Hematopoietic multipotent progenitor cell treated with erythropoietin and hydrocortisone succinate and interleukin-3 and kit ligand, for 6 days (in vitro differentiated cells): Measurements from ENCODE around the gene PGC.

Source experiments
- DNase-seq: peaks from one replicate; pipeline ENCODE4 v3.0.0-alpha.2; 2015

PGC gene

DNA sequence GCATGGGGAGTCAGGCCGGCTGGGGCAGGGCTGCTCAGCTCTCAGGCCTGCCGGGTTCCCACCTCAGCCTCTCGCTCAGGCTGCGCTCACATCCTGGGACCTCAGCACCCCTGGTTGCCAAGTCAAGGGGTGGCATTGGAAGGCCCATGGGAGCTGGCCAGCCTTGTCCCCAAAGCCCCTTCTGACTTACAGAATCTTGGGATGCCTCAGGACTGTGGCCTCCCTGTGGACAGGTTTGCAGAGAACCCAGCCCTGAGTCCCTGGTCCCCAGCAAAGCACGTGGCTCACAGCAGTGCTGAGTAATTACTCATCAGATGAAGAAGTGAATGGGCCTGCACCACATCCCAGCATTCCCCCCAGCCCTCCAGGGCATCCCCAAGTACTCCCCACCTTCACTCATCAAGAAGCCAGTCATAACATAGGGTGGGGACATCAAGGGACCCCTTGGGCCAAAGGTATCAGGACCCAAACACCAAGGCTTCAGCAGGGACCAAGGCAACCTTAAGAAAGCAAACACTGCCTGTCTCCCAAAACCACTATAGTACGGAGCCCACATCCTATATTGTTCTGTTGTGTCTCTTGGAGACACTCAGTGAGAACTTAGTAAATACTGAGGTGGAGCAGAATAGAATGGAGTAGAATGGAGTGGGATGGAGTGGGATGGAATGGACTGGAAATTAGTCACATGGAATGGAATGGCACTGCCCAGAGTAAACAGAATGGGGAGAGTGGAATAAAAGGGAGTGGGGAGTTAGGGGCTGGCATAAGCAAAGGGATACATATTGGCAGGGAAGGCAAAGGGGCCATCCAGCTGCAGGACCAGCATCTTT, 3.6 kb downstream of the PGC start:
- DNase-seq, result no peak

DNA sequence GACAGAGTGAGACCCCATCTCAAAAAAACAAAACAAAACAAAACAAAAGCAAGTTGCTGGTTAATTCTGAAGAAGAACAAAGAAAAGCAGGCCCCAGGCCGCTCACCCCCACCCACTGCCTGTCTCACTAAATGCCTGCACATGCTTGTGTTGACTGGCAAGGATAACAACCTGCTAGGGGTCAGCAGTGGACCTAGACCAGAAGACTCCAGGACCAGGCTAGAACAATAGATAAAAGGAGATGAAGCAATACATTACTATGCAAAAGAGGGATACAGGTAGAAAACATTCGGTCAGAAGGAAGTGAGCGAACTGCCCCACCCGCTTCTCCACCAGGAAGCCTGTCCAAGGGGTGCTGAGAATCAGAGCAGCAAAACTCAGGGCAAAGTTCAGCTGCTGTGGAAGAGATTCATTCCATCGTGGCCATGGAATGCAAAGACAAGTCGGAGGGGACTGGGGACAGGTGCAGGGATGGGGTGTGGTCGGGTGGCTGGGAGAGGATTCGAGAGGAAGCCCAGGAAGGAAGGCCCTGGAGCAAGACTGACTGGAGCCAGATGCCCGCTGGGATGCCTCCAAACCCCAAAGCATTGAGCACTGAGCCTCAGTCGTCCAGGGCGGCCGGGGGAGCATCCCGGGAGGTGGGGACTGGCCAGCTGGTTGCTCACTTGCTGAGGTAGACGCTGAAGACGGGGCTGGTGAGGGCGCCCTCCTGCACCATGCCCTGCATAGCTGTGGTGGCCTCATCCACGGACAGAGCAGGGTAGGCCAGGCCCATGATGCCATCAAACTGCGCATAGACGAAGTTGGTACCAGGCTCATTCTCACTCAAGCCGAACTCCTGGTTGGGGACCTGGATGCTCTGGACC, 5.3 kb downstream of the PGC start:
- DNase-seq, result no peak

DNA sequence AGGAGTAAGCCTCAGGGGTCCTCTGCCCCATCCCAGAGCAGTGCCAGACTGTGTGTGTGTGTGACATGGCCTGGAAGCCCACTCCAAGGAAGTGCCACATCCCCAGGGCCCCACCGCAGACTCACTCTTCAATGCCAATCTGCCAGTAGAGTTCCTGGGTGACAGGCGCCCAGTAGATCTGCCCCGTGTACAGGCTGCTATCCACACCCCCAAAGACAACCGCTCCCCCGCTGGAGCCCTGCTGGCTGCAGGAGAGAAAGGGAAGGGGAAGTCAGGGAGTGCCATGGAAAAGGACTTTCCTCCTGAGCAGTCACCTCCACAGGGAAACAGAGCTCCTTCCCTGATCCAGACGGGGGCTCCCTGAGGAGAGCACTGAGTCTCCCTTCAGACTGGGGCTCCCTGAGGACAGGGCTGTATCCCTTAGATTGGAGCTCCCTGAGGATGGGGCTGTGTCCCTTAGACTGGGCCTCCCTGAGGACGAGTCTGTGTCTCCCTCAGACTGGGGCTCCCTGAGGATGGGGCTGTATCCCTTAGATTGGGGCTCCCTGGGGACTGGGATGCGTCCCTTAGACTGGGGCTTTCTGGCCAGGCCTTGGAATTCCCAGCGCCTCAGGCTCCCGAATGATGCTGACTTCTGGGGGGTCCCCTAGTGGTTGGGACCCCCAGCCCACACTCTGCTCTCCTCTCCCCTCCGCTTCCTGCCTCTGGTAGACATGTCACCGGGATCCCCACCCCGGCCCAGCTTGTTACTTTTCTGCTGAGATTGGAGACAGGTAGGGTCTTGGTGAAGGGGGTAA, 6.6 kb downstream of the PGC start:
- DNase-seq, result no peak

DNA sequence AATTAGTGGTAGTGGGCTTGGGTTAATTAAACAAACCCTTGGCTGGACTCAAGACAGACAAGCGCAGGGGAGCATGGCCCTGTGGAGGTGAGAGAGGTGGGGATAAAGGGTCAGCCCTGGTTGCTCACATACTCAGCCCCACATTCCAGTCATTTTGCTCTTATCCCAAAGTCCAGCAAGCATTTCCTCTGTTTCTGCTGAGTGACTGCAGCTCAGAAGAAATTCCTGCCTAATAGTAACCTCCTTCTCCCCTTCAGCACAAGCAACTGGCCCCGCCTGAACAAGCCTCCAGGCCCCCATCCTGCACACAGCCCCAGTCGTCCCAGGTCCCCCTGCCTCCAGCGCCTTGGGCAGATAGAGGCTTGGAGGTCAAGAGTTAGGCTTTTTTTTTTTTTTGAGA, 8.2 kb downstream of the PGC start:
- no peak for DNase-seq

DNA sequence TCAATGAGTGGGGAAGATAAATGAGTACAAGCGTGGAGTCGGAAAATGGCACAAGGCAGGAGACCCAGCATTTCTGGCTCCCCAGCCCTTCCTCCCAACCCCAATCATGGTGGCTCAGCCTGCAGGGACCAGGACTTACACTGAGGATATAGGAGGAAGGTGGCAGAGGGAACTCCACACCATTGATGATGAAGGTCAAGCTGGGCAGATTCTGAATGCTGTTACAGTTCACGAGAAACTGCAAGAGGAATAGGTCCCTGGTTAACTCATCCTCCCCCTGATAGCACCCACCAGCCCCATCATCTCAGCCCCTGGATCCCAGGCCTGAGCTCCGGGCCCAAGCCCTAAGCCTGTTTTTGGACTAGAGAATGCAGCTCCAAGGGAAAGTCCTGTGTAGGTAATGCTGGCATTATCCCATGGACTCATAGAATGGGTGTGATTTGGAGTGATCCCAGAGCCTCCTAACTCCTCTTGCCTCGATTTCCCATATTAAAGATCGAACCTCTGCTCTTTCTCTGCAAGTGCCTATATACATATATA, 9.5 kb downstream of the PGC start:
- no peak for DNase-seq

DNA sequence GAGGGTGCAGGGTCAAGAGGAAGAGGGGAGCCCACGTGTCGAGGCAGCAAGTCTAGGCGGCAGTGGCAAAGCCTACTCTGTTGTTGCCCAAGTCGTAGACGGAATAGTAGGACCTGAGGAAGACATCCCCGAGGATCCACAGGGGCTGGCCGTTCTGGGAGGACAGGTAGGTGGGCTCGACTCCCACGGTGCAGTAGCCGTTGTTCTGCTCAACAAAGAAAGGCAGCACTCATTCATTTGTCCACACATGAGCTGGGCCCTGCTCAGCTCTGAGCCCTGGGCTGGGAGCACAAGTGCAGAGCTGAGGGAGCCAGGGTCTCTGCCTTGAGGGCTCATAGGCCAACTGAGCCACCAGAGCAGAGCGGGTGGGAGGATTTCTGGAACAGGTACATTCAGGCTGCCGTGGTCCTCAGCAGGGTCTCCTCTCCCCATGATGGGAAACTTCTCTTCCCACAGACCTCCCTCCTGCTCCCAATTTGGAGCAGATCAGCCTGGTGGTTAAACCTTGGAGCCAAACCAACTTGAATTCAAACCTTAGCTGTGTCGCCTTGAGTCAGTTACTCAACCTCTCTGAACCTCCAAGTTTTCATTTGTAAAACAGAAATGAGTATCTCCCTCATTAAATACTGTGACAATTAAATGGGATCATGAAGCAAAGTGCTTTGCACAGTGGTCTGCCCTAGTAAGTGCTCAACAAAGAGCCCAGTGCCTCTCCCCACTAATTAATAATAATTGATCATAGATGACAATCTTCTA, 10.2 kb downstream of the PGC start:
- DNase-seq, result no peak

DNA sequence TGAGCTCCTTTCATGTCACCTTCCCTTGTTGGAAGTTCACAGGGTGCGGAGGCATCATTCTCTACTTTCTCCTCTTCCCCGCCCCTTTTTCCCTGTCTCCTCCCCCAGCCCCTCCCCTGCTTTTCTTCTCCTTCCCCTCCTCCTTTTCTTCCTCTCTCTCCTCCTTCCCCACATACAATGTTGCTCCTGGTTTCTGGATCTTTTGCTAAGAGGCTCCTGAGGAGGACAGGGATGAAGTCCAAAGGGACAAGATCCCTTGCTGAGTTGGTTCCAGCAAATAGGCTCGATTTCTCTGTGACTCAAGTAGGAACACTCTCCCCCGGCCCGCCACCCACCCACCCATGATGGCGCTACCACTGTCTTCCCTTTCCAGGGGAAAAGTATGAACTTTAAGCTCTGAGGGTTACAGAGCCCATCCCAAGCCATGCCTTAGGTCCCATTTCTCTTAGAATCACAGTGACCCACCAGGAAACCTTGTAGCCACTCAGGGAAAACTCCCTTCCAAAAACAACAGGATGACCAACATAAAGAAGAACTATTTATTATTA, 10.9 kb downstream of the PGC start:
- no peak for DNase-seq

DNA sequence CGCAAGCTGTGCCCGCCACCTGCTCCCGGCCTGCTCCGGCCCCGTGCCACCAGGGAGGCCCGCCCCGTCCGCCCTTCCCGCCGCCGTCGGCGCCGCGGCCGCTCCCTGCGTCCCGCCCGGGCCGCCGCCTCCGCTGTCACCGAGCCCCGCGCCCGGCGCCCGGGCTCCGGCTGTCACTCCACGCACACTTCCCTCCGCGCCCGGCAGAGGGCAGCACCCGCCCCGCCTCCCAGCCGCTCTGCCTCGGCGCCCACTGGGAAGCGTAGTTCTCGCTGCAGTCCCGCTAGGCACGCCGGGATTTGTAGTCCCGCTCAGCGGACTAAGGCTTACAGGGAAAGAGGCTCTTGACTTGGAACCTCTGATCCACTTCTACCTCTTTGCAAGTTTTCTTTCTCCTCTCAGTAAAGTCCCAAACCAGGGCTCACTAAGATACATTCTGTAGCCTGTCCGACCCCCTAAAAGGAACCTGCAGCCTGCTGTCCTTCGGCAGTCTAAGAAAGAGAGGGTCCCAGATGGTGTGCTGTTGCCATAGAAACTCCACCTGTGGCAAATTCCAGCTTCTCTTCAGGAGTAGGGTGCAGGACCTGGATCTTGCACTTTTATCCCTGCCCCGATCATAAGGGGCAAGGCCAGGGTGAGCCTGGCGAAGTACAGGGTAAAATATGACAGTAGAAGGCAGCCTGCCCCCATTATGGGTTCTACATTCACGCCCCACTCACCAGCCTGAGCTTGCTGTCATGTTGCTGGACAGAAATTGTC, 11.6 kb downstream of the PGC start, which contains the start of gene TFEB:
TFEB (minus strand) TSS at position 182 of the 759 bp plus-strand sequence. CDS start 44,395 bp downstream, outside the sequence.
- peak; percentile 94 for DNase-seq

DNA sequence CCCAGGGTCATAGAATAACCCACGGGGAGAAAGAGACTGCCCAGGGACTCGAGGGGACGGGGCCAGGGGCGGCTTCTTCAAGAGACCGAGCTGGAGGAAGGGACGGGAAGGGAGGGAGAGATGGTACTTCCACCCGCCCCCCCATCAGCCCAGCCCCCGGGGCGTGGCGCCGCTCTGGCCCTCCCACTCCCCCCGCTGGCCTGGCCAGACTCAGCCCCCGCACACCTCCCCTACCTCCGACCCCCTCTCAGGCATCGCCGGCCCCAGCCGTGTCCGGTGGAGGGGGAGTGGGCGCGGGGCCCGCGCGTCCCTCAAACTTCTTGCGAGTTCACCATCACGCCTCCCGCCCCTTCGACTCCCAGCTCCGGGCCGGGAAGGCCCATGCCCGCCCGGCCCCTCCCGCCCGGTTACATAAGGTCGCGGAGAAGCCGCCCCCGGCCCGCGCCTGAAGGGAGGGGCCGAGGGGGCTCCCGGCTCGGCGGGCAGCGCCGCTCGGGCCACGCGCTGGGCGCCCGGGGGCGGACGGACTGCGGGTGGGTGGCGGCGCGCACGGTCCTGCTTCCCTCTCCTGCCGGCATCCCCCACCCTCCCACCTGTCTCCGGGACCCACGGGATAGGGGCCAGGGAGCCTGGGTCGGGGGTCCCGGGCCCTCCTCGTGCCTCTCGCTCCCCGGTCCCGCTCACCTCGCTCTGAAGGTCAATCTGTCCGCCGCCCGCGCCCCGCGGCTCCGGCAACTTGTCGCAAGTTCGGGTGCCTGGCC, 12.4 kb downstream of the PGC start:
- DNase-seq, result peak; percentile 42

DNA sequence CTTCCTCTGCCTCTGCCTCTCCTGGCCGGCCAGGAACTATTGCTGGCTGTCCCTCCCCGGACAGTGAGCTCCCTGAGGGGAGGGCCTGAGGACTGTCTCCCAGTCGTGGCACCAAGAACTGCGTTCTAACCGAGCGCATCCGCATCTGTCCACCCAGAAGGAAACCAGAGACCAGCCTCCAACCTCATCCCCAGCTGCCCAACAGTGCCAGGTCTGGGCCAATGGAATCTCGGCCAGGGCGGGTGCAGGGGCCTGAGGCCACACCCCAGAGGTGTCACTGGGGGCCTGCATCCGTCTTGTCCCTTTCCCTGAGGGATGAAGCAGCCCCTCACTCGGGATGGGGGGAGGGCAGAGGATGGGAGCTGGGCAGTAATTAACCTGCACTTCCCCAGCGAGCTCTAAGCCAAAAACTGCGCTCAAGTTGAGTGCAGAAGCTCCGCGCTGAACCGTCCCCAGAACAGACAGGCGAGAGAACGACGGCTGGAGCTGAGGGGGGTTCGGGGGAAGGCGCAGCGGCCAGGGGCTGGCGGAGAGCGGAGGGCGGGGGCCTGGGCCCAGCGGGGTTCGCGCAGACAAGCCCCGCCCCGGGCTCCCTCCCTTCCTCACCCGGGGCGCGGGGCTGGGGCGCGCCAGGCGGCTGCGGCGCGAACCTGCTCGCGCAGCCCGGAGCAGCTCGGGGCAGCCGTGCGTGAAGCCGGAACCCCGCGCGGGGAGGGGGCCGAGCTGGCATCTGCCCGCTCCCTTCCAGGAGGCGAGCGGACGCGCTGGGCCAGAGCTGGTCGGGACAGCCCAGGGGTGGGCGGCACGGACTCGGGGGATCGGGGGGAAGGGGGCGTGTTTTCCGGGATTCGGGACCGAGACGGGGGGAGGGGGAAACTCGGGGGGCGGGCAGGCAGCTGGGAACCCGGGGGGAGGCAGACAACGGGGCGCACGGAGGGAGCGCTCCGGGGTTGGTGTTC, 13.2 kb downstream of the PGC start:
- DNase-seq, result peak; percentile 53

DNA sequence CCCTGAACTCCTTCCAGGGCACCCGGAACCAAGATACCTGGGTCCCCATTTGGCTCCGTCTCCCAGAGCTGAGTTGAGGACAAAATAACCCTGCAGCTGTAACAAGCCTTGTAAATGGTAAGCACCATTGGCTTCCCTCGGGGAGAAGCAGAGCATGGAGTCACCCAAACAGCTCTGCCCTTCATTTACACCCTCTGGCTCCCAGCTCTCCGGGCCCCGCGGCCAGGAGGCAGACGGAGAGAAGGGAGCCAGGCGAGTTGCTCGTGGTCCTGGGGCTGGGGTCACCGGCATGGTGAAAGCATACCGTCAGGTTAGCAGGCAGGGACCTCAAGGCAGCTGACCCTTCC, 13.9 kb downstream of the PGC start:
- no peak for DNase-seq

DNA sequence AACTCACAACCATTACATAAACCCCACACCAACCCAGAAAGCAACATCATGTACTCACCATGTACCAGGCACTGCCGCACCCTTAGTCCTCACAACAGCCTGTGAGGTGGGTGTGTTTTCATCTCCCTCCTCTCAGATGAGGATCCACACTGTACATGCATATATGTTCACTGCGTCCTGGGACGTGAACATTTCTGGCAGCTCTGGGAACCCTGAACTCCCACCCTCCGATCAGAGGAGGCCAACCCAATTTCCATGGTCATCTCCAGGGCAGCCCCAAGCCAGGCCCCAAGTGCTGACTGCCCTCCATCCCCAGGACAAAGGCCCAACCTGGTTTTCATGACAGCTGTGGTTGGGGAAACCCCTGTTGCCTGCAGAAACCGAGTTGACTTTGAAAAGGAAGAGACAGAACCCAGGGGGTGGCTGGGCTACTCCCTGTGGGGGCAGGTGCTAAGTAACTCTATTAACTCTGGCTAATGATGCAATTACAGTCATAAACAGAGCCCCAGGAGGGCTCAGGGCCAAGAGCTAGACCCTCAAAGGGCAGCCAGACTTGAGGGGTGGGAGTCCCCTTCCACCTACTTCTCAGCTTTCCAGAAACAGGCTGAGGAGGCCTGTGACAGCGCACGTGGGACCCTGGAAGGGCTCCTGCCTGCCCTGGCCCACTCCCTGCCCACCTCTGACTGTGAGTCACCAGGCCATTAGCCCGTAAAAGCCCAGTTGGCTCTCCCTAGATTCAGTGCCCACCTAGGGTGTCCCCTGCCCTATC, 14.4 kb downstream of the PGC start:
- no peak for DNase-seq

DNA sequence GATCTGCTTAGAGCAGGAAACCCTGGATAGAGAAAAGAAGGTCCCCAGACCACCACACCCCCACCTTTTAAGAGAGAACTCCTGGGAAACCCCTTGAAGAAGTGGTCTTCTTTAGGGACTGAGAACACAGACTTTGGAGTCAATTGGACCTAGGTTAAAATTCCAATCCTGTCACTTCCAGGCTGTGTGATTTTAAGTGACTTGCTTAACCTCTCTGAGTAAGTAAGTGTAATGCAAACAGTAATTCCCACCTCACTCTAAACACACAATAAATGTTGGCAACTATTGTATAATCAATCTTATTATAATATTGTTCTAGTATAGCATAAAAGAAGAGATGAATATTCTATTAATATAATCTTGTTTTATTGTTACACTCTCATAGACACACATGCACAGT, 15.0 kb downstream of the PGC start:
- DNase-seq, result no peak

DNA sequence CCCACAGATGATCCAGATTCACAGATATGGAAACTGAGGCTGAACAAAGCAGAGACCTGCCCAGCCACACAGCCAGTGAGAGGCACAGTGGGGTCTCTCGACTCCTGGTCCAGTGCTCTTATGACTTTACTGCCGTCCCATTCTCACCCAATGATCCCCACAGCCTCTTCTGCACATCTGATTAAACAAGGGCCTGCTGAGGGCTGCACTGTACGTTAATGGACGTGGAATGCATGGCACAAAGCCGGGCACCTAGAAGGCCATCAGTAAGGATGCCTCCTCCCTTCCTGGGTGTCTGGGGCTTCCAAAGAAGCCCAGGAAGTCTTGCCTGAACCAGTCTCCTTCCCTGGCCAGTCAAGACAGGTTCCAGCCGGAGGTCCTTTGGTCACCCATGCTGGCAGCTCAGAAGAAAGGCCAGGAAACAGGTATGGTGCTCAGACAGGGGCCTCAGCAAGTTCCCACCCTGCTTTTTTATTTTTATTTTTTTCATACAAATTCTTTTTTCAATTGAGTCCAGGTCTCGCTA, 15.6 kb downstream of the PGC start:
- DNase-seq, result no peak

DNA sequence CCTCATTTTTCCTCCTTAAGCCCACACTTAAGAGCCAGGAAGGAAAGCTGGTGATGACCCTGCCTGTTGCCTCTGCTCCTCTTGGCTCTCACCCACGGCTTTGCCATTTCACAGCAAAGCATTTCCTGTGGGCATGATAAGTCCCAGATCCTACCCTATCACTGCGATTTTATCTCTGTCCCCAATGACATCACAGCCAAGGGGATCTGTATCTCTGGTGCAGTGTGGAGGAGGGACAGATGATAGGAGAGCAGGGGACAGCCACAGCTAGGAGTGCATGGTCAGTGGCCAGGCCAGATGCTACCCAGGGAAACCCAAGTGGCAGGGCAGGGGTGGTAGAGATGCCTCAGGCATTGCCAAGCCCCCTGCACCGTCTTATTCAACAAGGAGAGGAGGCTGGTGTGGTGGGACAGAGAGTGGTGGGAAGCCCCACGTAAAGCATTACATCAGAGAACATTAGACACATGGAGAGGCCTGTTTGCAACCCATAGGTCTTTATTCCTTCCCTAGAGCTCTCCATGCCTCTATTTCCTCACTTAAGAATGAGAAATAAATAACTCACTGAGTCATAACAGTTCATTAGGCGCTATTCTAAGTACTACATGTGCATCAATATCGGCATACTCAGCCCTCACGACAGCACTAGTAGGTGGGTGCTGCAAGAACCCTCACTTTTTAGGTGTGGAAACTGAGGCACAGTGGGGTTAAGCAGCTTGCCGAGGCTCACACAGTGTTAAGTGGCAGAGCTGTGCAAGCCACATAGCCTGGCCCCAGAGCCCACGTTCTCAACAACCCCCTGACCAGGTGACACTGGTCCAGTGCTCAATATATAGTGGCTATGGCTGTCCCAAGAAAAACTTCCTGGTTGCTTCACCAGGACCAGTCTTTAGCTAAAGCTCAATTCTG, 16.4 kb downstream of the PGC start:
- DNase-seq, result peak; percentile 50

DNA sequence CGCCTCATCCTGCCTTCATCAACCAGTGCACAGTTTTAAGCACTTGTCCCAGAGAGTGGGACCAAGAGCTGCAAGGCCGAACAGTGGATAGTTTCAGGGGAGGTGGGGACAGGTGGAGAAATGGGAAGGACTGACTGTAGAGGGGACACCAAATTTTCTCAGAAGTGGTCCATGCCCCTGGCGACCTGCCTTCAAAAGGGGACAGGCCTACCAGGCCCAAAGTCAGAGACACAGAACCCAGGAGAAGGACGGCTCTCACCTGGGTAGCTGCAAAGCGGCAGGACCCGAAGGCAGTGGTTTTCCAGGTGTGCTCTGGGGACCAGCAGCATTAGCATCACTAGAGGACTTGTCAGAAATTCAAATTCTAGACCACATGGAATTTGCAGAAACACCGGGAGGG, 17.6 kb downstream of the PGC start:
- DNase-seq, result no peak

DNA sequence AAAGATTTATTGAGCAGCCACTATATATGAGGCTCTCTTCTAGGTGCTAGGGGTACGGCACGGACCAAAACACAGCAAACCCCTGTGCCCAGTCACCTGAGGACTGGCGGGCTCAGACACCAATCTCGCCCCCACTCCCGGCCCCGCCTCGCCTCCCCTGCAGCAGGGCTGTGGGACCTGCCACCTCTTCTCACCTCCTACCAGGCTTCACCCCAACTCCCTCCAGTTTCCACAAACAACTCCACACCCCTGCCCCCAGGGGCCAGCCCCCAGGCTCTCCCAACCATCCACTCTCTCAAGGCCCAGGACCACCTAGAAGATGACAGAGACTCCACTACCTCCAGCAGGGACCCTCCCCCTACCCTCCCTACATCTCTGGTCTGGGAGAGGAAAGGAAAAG, 18.2 kb downstream of the PGC start:
- DNase-seq, result no peak
